Lower leg skin (tissue), 3 donors: ENCODE results near the gene TRIM7.
"Not testable (repeated sequence)": the region's sequence is repeated elsewhere in the genome, so short reads cannot be mapped to it uniquely, and the experiment has no call there.

Source experiments
- POLR2A ChIP-seq, 2 donors: fragments of 450-650 bp; IDR thresholded peaks; one replicate each; pipeline ENCODE4 v1.6.1; 2016 to 2017; ENCODE audit warnings: antibody characterized with exemption in 2 of 2, mild to moderate bottlenecking in 1 of 2, moderate library complexity in 1 of 2
- TF ChIP-seq, protein P1 (sequence below), 3 donors: fragments of 450-650 bp; IDR thresholded peaks; one replicate each; pipeline ENCODE4 v1.5.1; 2016; ENCODE audit warnings: antibody characterized with exemption in 3 of 3, mild to moderate bottlenecking in 3 of 3, moderate library complexity in 2 of 3

GRCh38 chr5:181214249-181214648 lies 9.3 kb upstream of the TRIM7 start:
- TF ChIP-seq POLR2A (IDR thresholded peaks at IDR 0.05), result not testable (repeated sequence)
- TF ChIP-seq, protein P1, sequence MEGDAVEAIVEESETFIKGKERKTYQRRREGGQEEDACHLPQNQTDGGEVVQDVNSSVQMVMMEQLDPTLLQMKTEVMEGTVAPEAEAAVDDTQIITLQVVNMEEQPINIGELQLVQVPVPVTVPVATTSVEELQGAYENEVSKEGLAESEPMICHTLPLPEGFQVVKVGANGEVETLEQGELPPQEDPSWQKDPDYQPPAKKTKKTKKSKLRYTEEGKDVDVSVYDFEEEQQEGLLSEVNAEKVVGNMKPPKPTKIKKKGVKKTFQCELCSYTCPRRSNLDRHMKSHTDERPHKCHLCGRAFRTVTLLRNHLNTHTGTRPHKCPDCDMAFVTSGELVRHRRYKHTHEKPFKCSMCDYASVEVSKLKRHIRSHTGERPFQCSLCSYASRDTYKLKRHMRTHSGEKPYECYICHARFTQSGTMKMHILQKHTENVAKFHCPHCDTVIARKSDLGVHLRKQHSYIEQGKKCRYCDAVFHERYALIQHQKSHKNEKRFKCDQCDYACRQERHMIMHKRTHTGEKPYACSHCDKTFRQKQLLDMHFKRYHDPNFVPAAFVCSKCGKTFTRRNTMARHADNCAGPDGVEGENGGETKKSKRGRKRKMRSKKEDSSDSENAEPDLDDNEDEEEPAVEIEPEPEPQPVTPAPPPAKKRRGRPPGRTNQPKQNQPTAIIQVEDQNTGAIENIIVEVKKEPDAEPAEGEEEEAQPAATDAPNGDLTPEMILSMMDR (IDR thresholded peaks at IDR 0.05), result not testable (repeated sequence)
